HEK293 (cell line): ENCODE data around the gene DOK3.

Source experiments
- CTCF ChIA-PET: fragments of 350-600 bp; formaldehyde crosslinking; extraction: SDS; loops from one replicate; lab custom pipeline; 2021; ENCODE audit warnings: antibody characterized with exemption; lab: Yijun Ruan, JAX
- POLR2A ChIA-PET: fragments of 300-600 bp; formaldehyde crosslinking; extraction: SDS; loops from one replicate; lab custom pipeline; 2020; ENCODE audit warnings: antibody characterized with exemption, inconsistent platforms; lab: Yijun Ruan, JAX
- H3K27ac ChIP-seq: fragments of 200-500 bp; sonication (Bioruptor generic); 2 replicates; pipeline ENCODE4 v1.5.1; 2014; ENCODE audit warnings: low read depth, low read length, control low read depth, inconsistent platforms; ENCODE audit errors: extremely low read depth
- H3K36me3 ChIP-seq, 2 experiments: fragments of 200-500 bp in 1 of 2; sonication (Bioruptor generic) in 1 of 2; 1 replicate in 1 of 2; 2 replicates in 1 of 2; pipeline ENCODE4 v1.5.1; 2014 to 2017; ENCODE audit warnings: inconsistent platforms in 2 of 2, low read length in 2 of 2; ENCODE audit not compliant: control insufficient read depth in 2 of 2, insufficient read depth in 1 of 2
- H3K4me1 ChIP-seq: fragments of 200-500 bp; sonication (Bioruptor generic); 2 replicates; pipeline ENCODE4 v1.5.1; 2014; ENCODE audit warnings: mild to moderate bottlenecking, low read length, inconsistent platforms; ENCODE audit not compliant: control insufficient read depth, insufficient read depth
- H3K4me3 ChIP-seq: 2 replicates; pipeline ENCODE4 v1.5.1; 2011; ENCODE audit warnings: low read depth, mild to moderate bottlenecking, control low read depth, low read length, moderate library complexity
- H3K9me3 ChIP-seq: fragments of 200-500 bp; sonication (Bioruptor generic); 2 replicates; pipeline ENCODE4 v1.5.1; 2014; ENCODE audit warnings: low read depth, low read length, inconsistent platforms; ENCODE audit not compliant: control insufficient read depth, insufficient read depth
- GLI2 ChIP-seq: fragments of 450-650 bp; formaldehyde crosslinking; IDR thresholded peaks from 2 replicates; pipeline ENCODE4; 2017; ENCODE audit warnings: missing biosample characterization, missing genetic modification characterization, low read depth, borderline replicate concordance
- OSR2 ChIP-seq: fragments of 450-650 bp; formaldehyde crosslinking; IDR thresholded peaks from 2 replicates; pipeline ENCODE4 v1.5.1; 2016; ENCODE audit warnings: missing biosample characterization, missing genetic modification characterization
- ZBTB20 ChIP-seq: fragments of 450-650 bp; formaldehyde crosslinking; IDR thresholded peaks from 2 replicates; pipeline ENCODE4 v1.5.1; 2016; ENCODE audit warnings: missing biosample characterization, missing genetic modification characterization
- ZBTB6 ChIP-seq: fragments of 450-650 bp; formaldehyde crosslinking; IDR thresholded peaks from 2 replicates; pipeline ENCODE4 v1.5.1; 2017; ENCODE audit warnings: missing biosample characterization, missing genetic modification characterization
- ZBTB8A ChIP-seq: fragments of 450-650 bp; formaldehyde crosslinking; IDR thresholded peaks from 2 replicates; pipeline ENCODE4 v1.5.1; 2016; ENCODE audit warnings: missing biosample characterization, missing genetic modification characterization
- ZEB2 ChIP-seq: fragments of 450-650 bp; formaldehyde crosslinking; IDR thresholded peaks from 2 replicates; pipeline ENCODE4 v1.5.1; 2016; ENCODE audit warnings: missing biosample characterization, missing genetic modification characterization
- ZNF18 ChIP-seq: fragments of 450-650 bp; formaldehyde crosslinking; IDR thresholded peaks from 2 replicates; pipeline ENCODE4 v1.5.1; 2016; ENCODE audit warnings: missing biosample characterization, missing genetic modification characterization
- ZNF184 ChIP-seq: fragments of 450-650 bp; IDR thresholded peaks from 2 replicates; pipeline ENCODE4 v1.5.1; 2018; ENCODE audit warnings: missing biosample characterization, mild to moderate bottlenecking, missing genetic modification characterization
- ZNF23 ChIP-seq: fragments of 450-650 bp; formaldehyde crosslinking; IDR thresholded peaks from 2 replicates; pipeline ENCODE4 v1.5.1; 2016; ENCODE audit warnings: missing biosample characterization, missing genetic modification characterization, borderline replicate concordance
- ZNF239 ChIP-seq: fragments of 450-650 bp; formaldehyde crosslinking; IDR thresholded peaks from 2 replicates; pipeline ENCODE4 v1.5.1; 2016; ENCODE audit warnings: missing biosample characterization, missing genetic modification characterization
- ZNF362 ChIP-seq: fragments of 450-650 bp; formaldehyde crosslinking; IDR thresholded peaks from 2 replicates; pipeline ENCODE4 v1.5.1; 2016; ENCODE audit warnings: missing biosample characterization, missing genetic modification characterization
- ZNF404 ChIP-seq: fragments of 450-650 bp; formaldehyde crosslinking; IDR thresholded peaks from 2 replicates; pipeline ENCODE4 v1.5.1; 2017; ENCODE audit warnings: missing biosample characterization, missing genetic modification characterization
- ZNF558 ChIP-seq: fragments of 450-650 bp; formaldehyde crosslinking; IDR thresholded peaks from 2 replicates; pipeline ENCODE4 v1.5.1; 2016; ENCODE audit warnings: missing biosample characterization, missing genetic modification characterization
- ZNF571 ChIP-seq: fragments of 450-650 bp; formaldehyde crosslinking; IDR thresholded peaks from 2 replicates; pipeline ENCODE4 v1.5.0; 2017; ENCODE audit warnings: missing biosample characterization, missing genetic modification characterization
- ZNF585B ChIP-seq: fragments of 450-650 bp; formaldehyde crosslinking; IDR thresholded peaks from 2 replicates; pipeline ENCODE4 v1.5.1; 2016; ENCODE audit warnings: missing biosample characterization, missing genetic modification characterization
- ZNF624 ChIP-seq: fragments of 450-650 bp; formaldehyde crosslinking; IDR thresholded peaks from 2 replicates; pipeline ENCODE4 v1.5.1; 2017; ENCODE audit warnings: missing biosample characterization, missing genetic modification characterization
- ZNF629 ChIP-seq: fragments of 450-650 bp; formaldehyde crosslinking; IDR thresholded peaks from 2 replicates; pipeline ENCODE4 v1.5.1; 2017; ENCODE audit warnings: missing biosample characterization, missing genetic modification characterization
- ZNF664 ChIP-seq: fragments of 450-650 bp; formaldehyde crosslinking; IDR thresholded peaks from 2 replicates; pipeline ENCODE4 v1.5.1; 2016; ENCODE audit warnings: missing biosample characterization, missing genetic modification characterization
- ZNF692 ChIP-seq: fragments of 450-650 bp; formaldehyde crosslinking; IDR thresholded peaks from 2 replicates; pipeline ENCODE4 v1.5.1; 2016; ENCODE audit warnings: missing biosample characterization, missing genetic modification characterization
- ZNF701 ChIP-seq: fragments of 450-650 bp; formaldehyde crosslinking; IDR thresholded peaks from 2 replicates; pipeline ENCODE4 v1.5.1; 2016; ENCODE audit warnings: missing biosample characterization, missing genetic modification characterization
- ZNF768 ChIP-seq: fragments of 450-650 bp; formaldehyde crosslinking; IDR thresholded peaks from 2 replicates; pipeline ENCODE4 v1.5.1; 2018; ENCODE audit warnings: missing biosample characterization, mild to moderate bottlenecking, missing genetic modification characterization
- ZNF785 ChIP-seq: fragments of 450-650 bp; formaldehyde crosslinking; IDR thresholded peaks from 2 replicates; pipeline ENCODE4 v1.5.1; 2016; ENCODE audit warnings: missing biosample characterization, missing genetic modification characterization
- ZNF792 ChIP-seq: fragments of 450-650 bp; formaldehyde crosslinking; IDR thresholded peaks from 2 replicates; pipeline ENCODE4 v1.5.1; 2016; ENCODE audit warnings: missing biosample characterization, missing genetic modification characterization

The DOK3 gene

GRCh38 chr5:177545487-177546257, 36.0 kb upstream of the DOK3 start (continued):
- TF ChIP-seq ZBTB20 (no peak), ZNF629 (tag by site-specific recombination) (peak; percentile 61), ZNF23 (tag by site-specific recombination) (no peak), ZNF18 (tag by site-specific recombination) (no peak), ZNF664 (tag by site-specific recombination) (no peak), ZNF692 (tag by site-specific recombination) (0 out of 2 replicates have a peak, but pooled peaks have one; percentile 25), ZNF184 (tag by site-specific recombination) (0 out of 2 replicates have a peak, but pooled peaks have one; percentile 15), ZNF792 (no peak), ZEB2 (tag by site-specific recombination) (peak; percentile 79)
- TF ChIP-seq, all 188 proteins: peak for 19

GRCh38 chr5:177542816-177543465, 33.3 kb upstream of the DOK3 start:
- H3K9me3 ChIP-seq, result no peaks in the 10 kb centered on the region
- H3K36me3 ChIP-seq, result peaks cover 4 to 46% of the 10 kb centered on the region in 2 experiments; a peak in 2 of 3 replicates
- ChIA-PET POLR2A (no interaction called here), CTCF (no interaction called here)
- no peak overlapping the region for H3K4me3 ChIP-seq
- TF ChIP-seq ZNF239 (tag by site-specific recombination) (no peak), ZNF558 (tag by site-specific recombination) (no peak), ZNF404 (no peak), ZNF18 (tag by site-specific recombination) (no peak), ZNF571 (tag by site-specific recombination) (no peak), GLI2 (tag by site-specific recombination) (no peak), ZNF768 (tag by site-specific recombination) (no peak), ZNF362 (no peak), ZBTB6 (no peak), ZNF585B (tag by site-specific recombination) (no peak), ZBTB8A (tag by site-specific recombination) (no peak), OSR2 (no peak), ZNF785 (tag by site-specific recombination) (no peak), ZNF701 (tag by site-specific recombination) (no peak), ZNF624 (tag by site-specific recombination) (no peak)
- H3K27ac ChIP-seq, result no peak overlapping the region
- peaks cover 3% of the 10 kb centered on the region; the same call in 1 of the 2 replicates for H3K4me1 ChIP-seq
